SH-SY5Y (cell line): ENCODE results near the gene ENTPD2.

Source experiments
- GATA2 ChIP-seq: IDR thresholded peaks from 2 replicates; pipeline ENCODE4 v1.6.1; 2011; ENCODE audit warnings: mild to moderate bottlenecking, low read depth, low read length
- GATA3 ChIP-seq: IDR thresholded peaks from 2 replicates; pipeline ENCODE4 v1.6.1; 2011; ENCODE audit warnings: low read depth, mild to moderate bottlenecking, low read length, moderate library complexity

GRCh38 chr9:137002646-137003041 lies 51.2 kb downstream of the ENTPD2 start:
- TF ChIP-seq GATA2 (no peak), GATA3 (no peak)
